K562 (cell line): ENCODE data around the gene CELSR3. TPM values are rescaled to one million over a fixed set of nuclear protein-coding genes. Genes with fewer than 3 reads are reported as not detected.

Experiments
- CAMTA2 ChIP-seq: fragments of 250-450 bp; sonication (Bioruptor Pico); conservative IDR thresholded peaks from 2 replicates; pipeline ENCODE4 v1.5.1; 2022
- CTCF ChIP-seq, 3 experiments: IDR thresholded peaks in 2 of 3; conservative IDR thresholded peaks in 1 of 3; 2 replicates each; pipeline ENCODE4 v1.5.1; 2011 to 2012; ENCODE audit warnings: low read length in 3 of 3, mild to moderate bottlenecking in 3 of 3, control low read depth in 2 of 3, improper control_type of control experiment in 1 of 3, inconsistent platforms in 1 of 3, low read depth in 1 of 3, mixed read lengths in 1 of 3, moderate library complexity in 1 of 3; ENCODE audit not compliant: insufficient read depth in 2 of 3
- HNRNPUL1 ChIP-seq: fragments of 200-400 bp; formaldehyde crosslinking; IDR thresholded peaks from 2 replicates; pipeline ENCODE4 v1.6.1; 2017; ENCODE audit warnings: low read length
- KLF6 ChIP-seq: fragments of 250-450 bp; sonication (Bioruptor Pico); IDR thresholded peaks from 2 replicates; pipeline ENCODE4 v1.4.0; 2020; ENCODE audit warnings: mild to moderate bottlenecking, moderate library complexity, borderline replicate concordance
- ZBTB12 ChIP-seq: fragments of 250-450 bp; sonication (Bioruptor Pico); IDR thresholded peaks from 2 replicates; pipeline ENCODE4 v1.4.0; 2020
- ZBTB26 ChIP-seq: fragments of 450-650 bp; formaldehyde crosslinking; IDR thresholded peaks from 2 replicates; pipeline ENCODE4 v1.4.0; 2022; ENCODE audit warnings: missing genetic modification characterization
- polyA plus RNA-seq, 8 experiments: library from polyadenylated mRNA; depleted of rRNA in 4 of 8; stranded (reverse) in 5 of 8; unstranded in 3 of 8; fragments of >200 nt; fragmentation: Nextera tagmentation in 2 of 8; fragmentation: Illumina TruSeq in 1 of 8; extraction: Ambion mirVana in 2 of 8; extraction: Trizol in 1 of 8; gene quantifications; 2 replicates each; pipeline versions ENCODE4 v1.2.1 to v1.2.3, GENCODE V29; 2011 to 2014; ENCODE audit warnings: inconsistent platforms in 1 of 8, missing spikeins in 1 of 8
- total RNA-seq, 7 experiments: library from RNA; depleted of rRNA in 6 of 7; stranded (reverse); fragments of >200 nt in 6 of 7; fragmentation: Illumina TruSeq in 2 of 7; extraction: Trizol in 2 of 7; gene quantifications; 2 replicates each; pipeline versions ENCODE4 v1.2.1 to v1.2.3, GENCODE V29; 2011 to 2021; ENCODE audit warnings: low replicate concordance in 1 of 7

Gene CELSR3
- total and polyA plus RNA-seq, 9 of the 15 experiments (the other 6 are each of a cell fraction or from before 2014, with no cell fraction given): 0.10 to 2.7 (median 0.76) TPM

- TF ChIP-seq CTCF (IDR thresholded peaks at IDR 0.05 in 2 of 3, conservative IDR thresholded peaks at IDR 0.05 in 1 of 3; ENCODE audit: insufficient read depth in 2 of 3, low read depth in 1 of 3, low read length in 3 of 3) (peak; percentile 73 to 89 (median 84)), KLF6 (CRISPR knock-in tag) (peak; percentile 10; the same call in 1 of the 2 replicates), CAMTA2 (CRISPR knock-in tag) (0 out of 2 replicates have a peak, but pooled peaks have one; percentile 63), ZBTB26 (CRISPR knock-in tag) (no peak), ZBTB12 (0 out of 2 replicates have a peak, but pooled peaks have one; percentile 12), HNRNPUL1 (no peak)
These were observed 1.0 kb upstream of the CELSR3 start (continued) for GRCh38 chr3:48663489-48664312.
